ENCODE data around the gene ZNF429.
"Not testable (repeated sequence)": the region's sequence is repeated elsewhere in the genome, so short reads cannot be mapped to it uniquely, and the experiment has no call there.

ZNF429 gene

GRCh38 chr19:21505459-21506451, at the start of gene ZNF429:
Gene ZNF429, plus strand, starts transcription at chr19:21505602. Its CDS starts 170 bp downstream, at chr19:21505772.
- peak; percentile 68 to 89 (median 84) for DNase-seq (ENCODE audit: low read depth in 3 of 3)

- no peak for DNase-seq (ENCODE audit: low read depth in 3 of 3)
Measured at GRCh38 chr19:21460686-21461085, 44.7 kb upstream of the ZNF429 start.

- no peak for DNase-seq (ENCODE audit: low read depth in 3 of 3)
Measured at GRCh38 chr19:21462540-21462939, 42.9 kb upstream of the ZNF429 start.

GRCh38 chr19:21463449-21464105, 41.8 kb upstream of the ZNF429 start:
- DNase-seq (ENCODE audit: low read depth in 3 of 3), result peak in 1 of 3 donors; percentile 43

- no peak for DNase-seq (ENCODE audit: low read depth in 3 of 3)
Measured at GRCh38 chr19:21466627-21467026, 38.8 kb upstream of the ZNF429 start.

GRCh38 chr19:21468791-21469190, 36.6 kb upstream of the ZNF429 start:
- DNase-seq (ENCODE audit: low read depth in 3 of 3), result no peak

DNA sequence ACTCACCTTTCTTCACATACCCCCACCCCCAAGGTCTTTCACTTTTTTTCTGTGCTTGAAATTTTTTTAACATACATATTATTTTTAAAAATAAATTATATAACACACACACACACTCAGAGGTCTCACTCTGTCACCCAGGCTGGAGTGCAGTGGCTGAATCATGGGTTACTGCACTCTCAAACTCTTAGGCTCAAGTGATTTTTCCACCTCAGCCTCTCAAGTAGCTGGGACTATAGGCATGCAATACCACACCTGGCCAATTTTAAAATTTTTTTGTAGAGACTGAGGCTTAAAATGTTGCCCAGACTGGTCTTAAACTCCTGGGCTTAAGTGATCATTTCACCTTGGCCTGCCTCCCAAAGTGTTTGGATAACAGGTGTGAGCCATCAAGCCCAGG, 32.9 kb upstream of the ZNF429 start:
- no peak for DNase-seq (ENCODE audit: low read depth in 3 of 3)

DNA sequence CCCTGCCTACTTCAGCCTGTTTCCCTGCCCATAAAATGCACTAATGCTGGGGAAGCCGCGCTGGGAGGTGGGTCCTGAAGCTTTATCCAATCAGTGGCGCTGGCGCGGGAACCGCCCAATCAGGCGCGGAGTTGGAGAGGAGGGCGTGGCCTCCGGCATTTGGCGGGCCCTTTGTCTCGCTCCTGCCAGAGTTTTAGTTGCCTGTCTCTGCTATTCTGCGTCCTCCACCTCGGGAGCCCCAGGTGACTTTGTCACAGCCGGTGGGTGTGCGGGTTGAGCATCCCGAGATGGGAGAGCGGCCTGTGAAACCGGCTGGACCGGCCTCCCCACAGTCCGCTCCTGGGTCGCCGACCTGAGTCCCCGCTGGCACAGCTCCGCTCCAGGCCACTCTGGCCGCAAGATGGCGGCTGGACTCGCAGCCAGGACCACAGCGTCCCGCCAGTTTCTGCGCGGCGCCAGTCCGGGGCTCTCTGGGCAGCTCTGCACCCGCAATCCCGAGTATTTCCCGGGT, 30.7 kb upstream of the ZNF429 start:
- DNase-seq (ENCODE audit: low read depth in 3 of 3), result peak; percentile 58 to 84 (median 60)

DNA sequence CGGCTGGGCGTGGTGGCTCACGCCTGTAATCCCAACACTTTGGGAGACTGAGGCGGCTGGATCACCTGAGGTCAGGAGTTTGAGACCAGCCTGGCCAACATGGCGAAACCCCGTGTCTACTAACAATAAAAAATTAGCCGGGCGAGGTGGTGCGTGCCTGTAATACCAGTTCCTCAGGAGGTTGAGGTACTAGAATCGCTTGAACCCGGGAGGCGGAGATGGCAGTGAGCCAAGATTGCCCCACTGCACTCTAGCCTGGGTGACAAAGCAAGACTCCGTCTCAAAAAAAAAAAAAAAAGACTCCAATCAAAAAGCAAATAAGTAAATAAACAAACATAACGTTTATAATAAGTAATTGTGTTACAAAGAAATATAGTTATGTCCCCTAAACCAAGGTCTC, 23.0 kb upstream of the ZNF429 start:
- DNase-seq (ENCODE audit: low read depth in 3 of 3), result not testable (repeated sequence)

DNA sequence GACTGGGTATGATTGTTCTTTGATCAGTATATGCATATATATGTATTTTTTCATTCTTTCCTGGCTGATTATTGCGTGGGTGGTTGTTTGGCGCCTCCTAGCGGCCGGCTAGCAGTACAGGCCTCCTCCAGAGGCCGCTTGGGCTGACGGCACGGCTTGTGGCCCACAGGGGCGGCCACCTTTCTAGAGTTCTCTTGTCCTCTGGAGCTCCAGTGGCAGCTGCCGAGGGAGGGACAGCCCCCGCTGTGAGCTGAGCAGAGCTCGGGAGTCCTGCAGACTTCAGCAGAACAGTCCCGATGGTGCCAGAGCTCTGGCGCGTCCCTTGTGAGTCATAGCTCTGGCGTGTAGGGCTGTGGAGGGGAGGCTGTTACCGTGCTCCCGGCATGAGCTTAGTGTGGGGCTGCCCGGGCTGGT, 22.5 kb upstream of the ZNF429 start:
- DNase-seq (ENCODE audit: low read depth in 3 of 3), result peak; percentile 33 to 51 (median 47)

GRCh38 chr19:21483589-21484170, 21.7 kb upstream of the ZNF429 start:
- DNase-seq (ENCODE audit: low read depth in 3 of 3), result peak; percentile 37 to 50 (median 40)

- DNase-seq (ENCODE audit: low read depth in 3 of 3), result no peak
Measured at GRCh38 chr19:21484631-21485030, 20.8 kb upstream of the ZNF429 start.

DNA sequence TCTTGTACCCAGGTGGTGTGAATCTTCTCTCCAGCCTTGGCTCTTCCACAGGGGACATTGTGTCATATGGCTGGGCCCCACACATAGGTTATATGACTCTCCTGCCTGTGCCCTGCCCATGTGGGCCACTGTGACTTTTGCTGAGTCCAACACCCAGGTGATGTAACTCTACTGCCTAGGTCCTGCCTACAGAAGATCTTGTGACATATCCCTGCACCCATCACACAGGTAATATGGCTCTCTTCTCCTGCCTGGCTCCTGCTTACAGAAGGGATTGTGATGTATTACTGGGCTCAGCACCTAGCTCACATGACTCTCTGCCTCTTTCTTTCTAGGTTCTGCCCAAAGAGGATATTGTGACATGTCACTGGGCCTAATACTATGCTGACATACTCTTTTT, 19.5 kb upstream of the ZNF429 start:
- no peak for DNase-seq (ENCODE audit: low read depth in 3 of 3)

- no peak for DNase-seq (ENCODE audit: low read depth in 3 of 3)
Measured at GRCh38 chr19:21487969-21488368, 17.4 kb upstream of the ZNF429 start.

DNA sequence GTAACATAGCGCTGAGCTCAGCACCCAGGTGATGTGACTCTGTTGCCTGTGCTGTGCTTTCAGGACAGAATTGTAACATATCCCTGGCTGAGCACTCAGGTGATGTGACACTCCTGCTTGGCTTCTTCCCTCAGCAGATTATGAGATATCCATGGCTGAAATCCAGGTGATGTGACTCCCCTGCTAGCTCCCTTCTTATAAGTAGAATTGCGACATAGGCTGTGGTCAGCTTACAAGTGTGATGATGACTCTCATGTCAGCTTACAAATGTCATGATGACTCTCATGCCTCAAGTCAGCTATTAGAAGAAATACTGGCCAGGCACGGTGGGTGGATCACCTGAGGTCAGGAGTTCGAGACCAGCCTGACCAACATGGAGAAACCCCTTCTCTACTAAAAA, 14.3 kb upstream of the ZNF429 start:
- DNase-seq (ENCODE audit: low read depth in 3 of 3), result no peak

- DNase-seq (ENCODE audit: low read depth in 3 of 3), result no peak
Measured at GRCh38 chr19:21492947-21493906, 12.2 kb upstream of the ZNF429 start.

DNA sequence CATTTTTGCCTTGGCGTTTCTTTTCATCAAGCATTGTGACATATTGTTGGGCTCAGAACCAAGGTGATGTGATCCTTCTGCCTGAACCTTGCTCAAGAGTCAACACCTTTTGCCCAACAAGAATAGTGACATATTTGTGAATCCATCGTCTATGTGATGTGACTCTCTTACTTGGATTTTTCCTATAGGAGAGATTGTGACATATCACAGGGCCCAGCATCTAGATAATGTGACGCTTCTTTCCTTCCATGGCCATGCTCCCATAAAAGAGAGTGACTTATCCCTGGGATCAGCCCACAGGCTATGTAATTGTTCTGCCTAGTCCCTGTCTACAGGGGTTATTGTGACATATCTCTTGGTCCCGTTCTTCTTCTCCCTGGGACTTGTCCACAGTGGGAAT, 8.5 kb upstream of the ZNF429 start:
- DNase-seq (ENCODE audit: low read depth in 3 of 3), result no peak

- DNase-seq (ENCODE audit: low read depth in 3 of 3), result no peak
Measured at GRCh38 chr19:21498651-21499050, 6.8 kb upstream of the ZNF429 start.

GRCh38 chr19:21508198-21508597, 2.8 kb downstream of the ZNF429 start:
- no peak for DNase-seq (ENCODE audit: low read depth in 3 of 3)

DNA sequence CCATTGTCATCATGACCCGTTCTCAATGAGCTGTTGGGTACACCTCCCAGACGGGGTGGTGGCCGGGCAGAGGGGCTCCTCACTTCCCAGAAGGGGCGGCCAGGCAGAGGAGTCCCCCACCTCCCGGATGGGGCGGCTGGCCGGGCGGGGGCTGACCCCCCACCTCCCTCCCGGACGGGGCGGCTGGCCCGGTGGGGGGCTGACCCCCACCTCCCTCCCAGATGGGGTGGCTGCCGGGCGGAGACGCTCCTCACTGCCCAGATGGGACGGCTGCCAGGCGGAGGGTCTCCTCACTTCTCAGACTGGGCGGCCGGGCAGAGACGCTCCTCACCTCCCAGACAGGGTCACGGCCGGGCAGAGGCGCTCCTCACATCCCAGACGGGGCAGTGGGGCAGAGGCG, 5.7 kb downstream of the ZNF429 start:
- DNase-seq (ENCODE audit: low read depth in 3 of 3), result not testable (repeated sequence)

DNA sequence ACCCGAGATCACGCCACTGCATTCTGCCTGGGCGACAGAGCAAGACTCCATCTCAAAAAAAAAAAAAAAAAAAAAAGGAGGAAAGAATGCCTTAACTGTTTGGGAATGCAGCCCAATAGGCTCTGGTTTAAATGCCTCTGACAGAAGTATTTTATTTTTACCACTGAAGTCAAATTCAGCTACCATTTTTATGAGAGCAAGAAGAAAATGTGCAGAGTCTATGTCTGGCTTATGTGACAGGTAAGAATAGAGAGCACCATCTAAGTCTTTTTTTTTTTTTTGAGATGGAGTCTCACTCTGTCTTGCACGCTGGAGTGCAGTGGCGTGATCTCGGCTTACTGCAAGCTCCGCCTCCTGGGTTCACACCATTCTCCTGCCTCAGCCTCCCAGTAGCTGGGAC, 7.2 kb downstream of the ZNF429 start:
- not testable (repeated sequence) for DNase-seq (ENCODE audit: low read depth in 3 of 3)

Measured in stimulated activated CD4-positive, alpha-beta T cell treated with anti-CD3 and anti-CD28 coated beads, TNF-alpha, amount 100 ng/mL, for 48 hours (primary cell).